Trophoblast cell (in vitro differentiated cells and primary cell): Measurements from ENCODE around the gene GRIN2A.

ENCODE experiments used
- DNase-seq, 2 donors: peaks; one replicate each; pipeline ENCODE4 v3.0.0-alpha.2; 2016
- H2AFZ ChIP-seq: 2 replicates; pipeline ENCODE4 v1.6.1; 2013; ENCODE audit warnings: low read length, moderate library complexity, mild to moderate bottlenecking; ENCODE audit not compliant: insufficient read depth, poor library complexity
- H2AK5ac ChIP-seq: 2 replicates; pipeline ENCODE4 v1.6.1; 2013; ENCODE audit warnings: mild to moderate bottlenecking, low read length
- H2BK120ac ChIP-seq: 2 replicates; pipeline ENCODE4 v1.6.1; 2013; ENCODE audit warnings: low read length, mild to moderate bottlenecking, moderate library complexity; ENCODE audit not compliant: insufficient read depth, poor library complexity
- H2BK12ac ChIP-seq: 2 replicates; pipeline ENCODE4 v1.6.1; 2013; ENCODE audit warnings: mild to moderate bottlenecking, low read length, moderate library complexity
- H2BK5ac ChIP-seq: 2 replicates; pipeline ENCODE4 v1.6.1; 2013; ENCODE audit warnings: low read length, low read depth, moderate library complexity, mild to moderate bottlenecking; ENCODE audit not compliant: poor library complexity
- H3K14ac ChIP-seq: 2 replicates; pipeline ENCODE4 v1.6.1; 2013; ENCODE audit warnings: mild to moderate bottlenecking, low read length
- H3K18ac ChIP-seq: 2 replicates; pipeline ENCODE4 v1.6.1; 2013; ENCODE audit warnings: mild to moderate bottlenecking, low read length
- H3K23ac ChIP-seq: 2 replicates; pipeline ENCODE4 v1.6.1; 2013; ENCODE audit warnings: low read length
- H3K27ac ChIP-seq: 2 replicates; pipeline ENCODE4 v1.5.1; 2013; ENCODE audit warnings: low read depth, mild to moderate bottlenecking, inconsistent platforms, low read length, moderate library complexity
- H3K27me3 ChIP-seq: 2 replicates; pipeline ENCODE4 v1.6.1; 2013; ENCODE audit warnings: inconsistent platforms, mild to moderate bottlenecking, low read length, moderate library complexity; ENCODE audit not compliant: insufficient read depth
- H3K36me3 ChIP-seq, 2 experiments: 1 replicate in 1 of 2; 2 replicates in 1 of 2; pipeline ENCODE4 v1.6.1; 2013; ENCODE audit warnings: low read length in 2 of 2, mild to moderate bottlenecking in 2 of 2, moderate library complexity in 1 of 2; ENCODE audit not compliant: insufficient read depth in 2 of 2, control insufficient read depth in 1 of 2
- H3K4ac ChIP-seq: 2 replicates; pipeline ENCODE4 v1.6.1; 2013; ENCODE audit warnings: low read depth, mild to moderate bottlenecking, low read length, moderate library complexity
- H3K4me1 ChIP-seq, 2 experiments: 1 replicate in 1 of 2; 2 replicates in 1 of 2; pipeline ENCODE4 v1.6.1; 2013; ENCODE audit warnings: low read length in 2 of 2, mild to moderate bottlenecking in 2 of 2, moderate library complexity in 1 of 2; ENCODE audit not compliant: insufficient read depth in 2 of 2, control insufficient read depth in 1 of 2
- H3K4me2 ChIP-seq: 2 replicates; pipeline ENCODE4 v1.6.1; 2013; ENCODE audit warnings: inconsistent platforms, mild to moderate bottlenecking, low read length, moderate library complexity
- H3K4me3 ChIP-seq: 2 replicates; pipeline ENCODE4 v1.5.1; 2013; ENCODE audit warnings: mild to moderate bottlenecking, low read depth, low read length, inconsistent platforms
- H3K79me1 ChIP-seq: one replicate; pipeline ENCODE4 v1.6.1; 2013; ENCODE audit warnings: low read length
- H3K79me2 ChIP-seq: 2 replicates; pipeline ENCODE4 v1.6.1; 2013; ENCODE audit warnings: low read length, mild to moderate bottlenecking; ENCODE audit not compliant: control insufficient read depth, insufficient read depth, poor library complexity
- H3K9ac ChIP-seq: 2 replicates; pipeline ENCODE4 v1.6.1; 2013; ENCODE audit warnings: mild to moderate bottlenecking, low read length
- H3K9me3 ChIP-seq: 2 replicates; pipeline ENCODE4 v1.6.1; 2013; ENCODE audit warnings: low read depth, mild to moderate bottlenecking, control low read depth, inconsistent platforms, low read length; ENCODE audit not compliant: insufficient read depth
- H4K12ac ChIP-seq: 2 replicates; pipeline ENCODE4 v1.6.1; 2013; ENCODE audit warnings: low read depth, mild to moderate bottlenecking, low read length, moderate library complexity
- H4K8ac ChIP-seq: 2 replicates; pipeline ENCODE4 v1.6.1; 2013; ENCODE audit warnings: low read depth, mild to moderate bottlenecking, low read length, moderate library complexity
- H4K91ac ChIP-seq: one replicate; pipeline ENCODE4 v1.6.1; 2013; ENCODE audit warnings: low read depth, mild to moderate bottlenecking, low read length, moderate library complexity
- WGBS: extraction: QIAGEN DNeasy Blood & Tissue Kit; methylation state at CpG from one replicate; pipeline ENCODE4 v1.1.7; 2013; ENCODE audit warnings: missing lambda C conversion rate; ENCODE audit not compliant: insufficient read length, insufficient coverage; ENCODE audit errors: extremely low coverage; 5-methylcytosine and 5-hydroxymethylcytosine counted together

GRIN2A gene

DNA sequence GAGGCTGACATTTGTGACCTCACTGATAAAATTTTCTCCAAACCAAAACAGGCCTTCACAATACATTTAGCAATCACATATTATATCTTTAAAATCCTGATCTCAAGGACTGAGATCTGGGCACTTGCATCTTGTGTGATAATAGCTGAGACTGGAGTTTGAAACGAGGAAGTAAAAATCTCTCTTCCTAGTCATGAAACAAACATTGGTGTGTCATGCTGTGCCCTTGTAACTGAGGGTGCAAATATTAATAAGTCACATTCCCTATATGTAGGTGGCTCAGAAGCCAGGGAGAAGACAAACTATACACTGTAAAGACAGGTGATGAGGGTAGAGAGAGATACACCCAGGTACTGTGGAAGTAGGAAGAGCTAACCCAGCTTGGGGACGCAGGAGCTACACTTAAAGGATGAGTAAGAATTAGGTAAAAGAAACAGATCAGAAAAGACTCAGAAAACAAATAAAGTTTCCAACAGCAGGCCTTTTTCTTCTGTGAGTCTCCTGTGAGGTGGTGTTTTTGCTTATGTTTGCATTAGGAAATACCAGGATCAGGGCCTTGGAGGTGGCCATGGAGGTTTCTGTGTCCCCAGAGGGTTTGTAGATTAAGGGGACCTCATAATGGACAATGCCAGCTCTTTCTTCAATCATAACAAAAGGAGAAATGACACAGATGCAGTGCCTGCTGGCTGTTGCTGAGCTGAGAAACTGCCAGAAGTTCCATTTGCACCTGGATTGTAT lies 335.7 kb downstream of the GRIN2A start:
- Histone ChIP-seq H3K79me1 (no peaks in the 10 kb centered on the region), H3K27ac (no peak overlapping the region), H2BK5ac (no peak overlapping the region), H3K79me2 (no peaks in the 10 kb centered on the region), H3K27me3 (no peaks in the 10 kb centered on the region), H3K36me3 (no peaks in the 10 kb centered on the region), H3K4ac (no peak overlapping the region), H2BK12ac (no peak overlapping the region), H4K8ac (no peak overlapping the region), H4K12ac (no peak overlapping the region), H4K91ac (no peak overlapping the region), H3K14ac (no peak overlapping the region), H3K4me3 (no peak overlapping the region), H3K4me2 (no peak overlapping the region), H2BK120ac (no peak overlapping the region), H3K9me3 (no peaks in the 10 kb centered on the region), H2AFZ (no peak overlapping the region), H3K23ac (no peak overlapping the region), H2AK5ac (no peak overlapping the region), H3K18ac (no peak overlapping the region), H3K4me1 (peaks cover 5 to 8% of the 10 kb centered on the region in 2 experiments), H3K9ac (no peak overlapping the region)
- no peak for DNase-seq
- no CpG with 5 or more reads among the region's 2 CpGs for WGBS

DNA sequence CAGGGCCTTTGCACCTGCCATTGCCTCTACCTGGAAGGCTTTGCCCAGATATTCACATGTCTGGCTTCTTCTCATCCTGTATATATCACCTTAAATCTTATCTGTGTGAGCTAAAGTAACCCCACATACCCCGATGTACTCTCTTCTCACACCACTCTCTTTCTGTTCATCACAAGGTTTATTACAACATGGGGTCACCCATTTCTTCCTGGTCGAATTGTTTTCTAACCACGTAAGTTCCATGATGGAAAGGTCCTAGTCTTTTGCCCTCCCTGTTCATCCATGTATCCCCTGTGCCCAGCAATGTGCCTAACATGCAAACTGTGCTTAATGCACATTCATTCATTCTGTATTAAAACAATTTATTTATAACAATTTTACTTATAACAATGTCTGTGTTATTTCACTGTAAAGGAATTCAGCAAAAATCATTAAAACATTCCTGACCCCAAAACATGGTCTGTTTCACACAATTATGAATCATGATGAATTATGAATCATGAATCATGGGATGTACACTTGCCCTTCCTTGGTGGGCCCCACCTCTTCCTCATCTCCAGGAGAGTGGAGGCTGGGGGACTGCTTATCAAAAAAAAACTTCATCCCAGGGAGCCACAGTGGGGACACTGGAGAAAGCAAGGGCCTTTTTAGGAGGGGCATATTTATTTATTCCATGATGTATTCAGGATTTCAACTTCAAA lies 336.4 kb downstream of the GRIN2A start:
- no peaks in the 10 kb centered on the region for H3K36me3 ChIP-seq
- no peak overlapping the region for H3K4me3 ChIP-seq
- no peaks in the 10 kb centered on the region for H3K79me1 ChIP-seq
- no peak overlapping the region for H2BK5ac ChIP-seq
- H2AK5ac ChIP-seq, result no peak overlapping the region
- H3K23ac ChIP-seq, result no peak overlapping the region
- H3K4ac ChIP-seq, result no peak overlapping the region
- no peaks in the 10 kb centered on the region for H3K79me2 ChIP-seq
- H2AFZ ChIP-seq, result no peak overlapping the region
- no peak overlapping the region for H4K91ac ChIP-seq
- H3K14ac ChIP-seq, result no peak overlapping the region
- H3K18ac ChIP-seq, result no peak overlapping the region
- H3K9me3 ChIP-seq, result no peaks in the 10 kb centered on the region
- no CpG with 5 or more reads among the region's 3 CpGs for WGBS
- H3K9ac ChIP-seq, result no peak overlapping the region
- no peak overlapping the region for H3K4me2 ChIP-seq
- no peak overlapping the region for H4K12ac ChIP-seq
- H4K8ac ChIP-seq, result no peak overlapping the region
- no peak for DNase-seq
- no peaks in the 10 kb centered on the region for H3K27me3 ChIP-seq
- H2BK120ac ChIP-seq, result no peak overlapping the region
- no peak overlapping the region for H3K27ac ChIP-seq
- H2BK12ac ChIP-seq, result no peak overlapping the region
- H3K4me1 ChIP-seq, result peaks cover 5 to 8% of the 10 kb centered on the region in 2 experiments

DNA sequence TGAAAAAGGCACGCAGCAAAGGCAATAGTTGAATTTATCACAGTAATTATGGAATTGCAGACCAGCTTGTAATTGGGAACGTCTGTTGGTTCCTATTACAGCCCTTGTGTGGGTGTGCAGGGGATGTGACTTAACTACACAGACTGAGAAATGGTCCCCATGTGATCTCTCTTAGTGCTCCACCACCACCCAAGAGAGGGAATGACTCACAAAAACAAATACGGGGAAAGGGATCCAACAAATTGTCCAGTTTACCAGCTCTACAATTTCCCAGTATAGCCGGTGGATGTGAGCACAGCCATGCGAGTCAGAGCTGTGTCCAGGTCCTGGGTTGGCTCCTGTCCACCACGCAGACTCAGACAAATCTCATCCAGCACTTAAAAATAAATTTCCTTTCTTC lies 337.9 kb downstream of the GRIN2A start:
- no peak overlapping the region for H3K4me3 ChIP-seq

GRCh38 chr16:9843424-9844018 lies 338.7 kb downstream of the GRIN2A start:
- Histone ChIP-seq H3K27me3 (no peaks in the 10 kb centered on the region), H2BK12ac (no peak overlapping the region), H3K14ac (no peak overlapping the region), H2AFZ (no peak overlapping the region), H3K79me1 (no peaks in the 10 kb centered on the region), H4K8ac (no peak overlapping the region), H4K12ac (no peak overlapping the region), H3K36me3 (no peaks in the 10 kb centered on the region), H2BK5ac (no peak overlapping the region), H2AK5ac (no peak overlapping the region), H3K4me2 (no peak overlapping the region), H3K4me3 (no peak overlapping the region), H3K4ac (no peak overlapping the region), H4K91ac (no peak overlapping the region), H3K9me3 (no peaks in the 10 kb centered on the region), H3K4me1 (peaks cover 5 to 9% of the 10 kb centered on the region in 2 experiments), H3K18ac (no peak overlapping the region), H3K23ac (no peak overlapping the region), H3K27ac (no peak overlapping the region), H2BK120ac (no peak overlapping the region), H3K9ac (no peak overlapping the region), H3K79me2 (no peaks in the 10 kb centered on the region)
- DNase-seq, result no peak
- no CpG with 5 or more reads among the region's 3 CpGs for WGBS

More for the DNA sequence above, 337.9 kb downstream of the GRIN2A start:
- no peaks in the 10 kb centered on the region for H3K27me3 ChIP-seq
- no peak overlapping the region for H3K9ac ChIP-seq
- H3K36me3 ChIP-seq, result no peaks in the 10 kb centered on the region
- H4K12ac ChIP-seq, result no peak overlapping the region
- no peaks in the 10 kb centered on the region for H3K79me1 ChIP-seq
- no peaks in the 10 kb centered on the region for H3K9me3 ChIP-seq
- no peak overlapping the region for H2AK5ac ChIP-seq
- H2BK5ac ChIP-seq, result no peak overlapping the region
- H2BK120ac ChIP-seq, result no peak overlapping the region
- H4K8ac ChIP-seq, result no peak overlapping the region
- WGBS, result no CpG with 5 or more reads among the region's 6 CpGs
- no peak overlapping the region for H3K27ac ChIP-seq
- H3K4me2 ChIP-seq, result no peak overlapping the region
- no peak overlapping the region for H3K23ac ChIP-seq
- H3K4me1 ChIP-seq, result peaks cover 5 to 9% of the 10 kb centered on the region in 2 experiments
- H4K91ac ChIP-seq, result no peak overlapping the region
- H2AFZ ChIP-seq, result no peak overlapping the region
- H2BK12ac ChIP-seq, result no peak overlapping the region
- H3K18ac ChIP-seq, result no peak overlapping the region
- H3K4ac ChIP-seq, result no peak overlapping the region
- no peaks in the 10 kb centered on the region for H3K79me2 ChIP-seq
- no peak overlapping the region for H3K14ac ChIP-seq
- DNase-seq, result no peak
